HL-60/S4 (cell line): Measurements from ENCODE around the gene LIM2.

Experiments used
- in situ Hi-C: fragments of 300-500 bp; cut with MboI; formaldehyde crosslinking; loops from 2 replicates; pipeline ENCODE4 v1.14.3; 2022; ENCODE audit warnings: low sequenced_read_pairs

Gene LIM2

DNA sequence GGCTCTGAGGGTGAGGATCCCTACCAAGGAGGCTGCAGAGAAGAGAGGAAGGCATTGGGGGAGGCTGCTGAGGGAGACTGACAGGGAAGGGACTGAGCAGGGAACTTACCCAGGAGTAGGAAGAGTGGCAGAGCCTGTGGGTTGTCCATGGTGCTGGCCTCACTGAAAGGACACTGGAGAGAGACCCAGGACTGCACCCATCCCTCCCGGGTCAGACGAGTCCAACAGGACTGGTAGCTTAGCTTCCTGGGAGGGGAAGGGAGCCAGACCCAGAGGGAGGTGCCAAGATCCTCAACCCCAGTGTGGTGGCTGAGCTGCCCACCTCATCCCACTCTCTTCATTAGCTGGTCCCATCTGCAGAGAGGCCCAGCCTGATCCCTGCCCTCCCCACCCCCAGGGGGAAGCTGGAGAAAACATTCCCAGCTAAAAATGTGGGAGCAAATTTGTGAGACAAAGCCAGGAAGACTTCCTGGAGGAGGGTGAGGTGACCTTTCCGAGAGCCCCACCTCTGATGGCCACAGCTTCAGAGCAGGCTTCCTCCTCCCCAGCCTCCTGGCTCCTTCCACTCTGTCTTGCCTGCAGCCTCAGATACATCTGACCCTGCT, 45.7 kb downstream of the LIM2 start, which contains the start of gene VSIG10L:
VSIG10L (minus strand) TSS at position 164 of the 605 bp plus-strand sequence; CDS start at position 149, 15 bp downstream.
- in situ Hi-C loops = no loop called here

DNA sequence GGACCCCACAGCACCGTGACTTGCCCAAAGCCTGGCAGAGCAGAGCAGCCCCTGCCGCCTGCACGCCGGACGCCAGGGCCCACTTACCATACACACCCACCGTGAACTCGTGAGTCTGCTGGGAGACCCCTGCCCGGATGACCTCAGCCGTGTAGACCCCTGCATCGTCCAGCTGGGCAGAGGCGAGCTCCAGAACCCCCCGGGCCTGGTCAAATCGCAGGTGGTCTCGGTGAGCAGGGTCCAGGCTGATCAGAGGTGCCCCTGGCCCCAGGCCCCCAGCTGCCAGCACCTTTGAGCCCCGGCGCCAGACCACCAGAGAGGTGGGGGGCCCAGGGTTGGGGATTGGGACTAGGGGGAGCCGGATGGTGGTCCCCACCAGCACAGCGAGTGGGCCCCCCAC, 46.7 kb downstream of the LIM2 start:
- in situ Hi-C loops = no loop called here

DNA sequence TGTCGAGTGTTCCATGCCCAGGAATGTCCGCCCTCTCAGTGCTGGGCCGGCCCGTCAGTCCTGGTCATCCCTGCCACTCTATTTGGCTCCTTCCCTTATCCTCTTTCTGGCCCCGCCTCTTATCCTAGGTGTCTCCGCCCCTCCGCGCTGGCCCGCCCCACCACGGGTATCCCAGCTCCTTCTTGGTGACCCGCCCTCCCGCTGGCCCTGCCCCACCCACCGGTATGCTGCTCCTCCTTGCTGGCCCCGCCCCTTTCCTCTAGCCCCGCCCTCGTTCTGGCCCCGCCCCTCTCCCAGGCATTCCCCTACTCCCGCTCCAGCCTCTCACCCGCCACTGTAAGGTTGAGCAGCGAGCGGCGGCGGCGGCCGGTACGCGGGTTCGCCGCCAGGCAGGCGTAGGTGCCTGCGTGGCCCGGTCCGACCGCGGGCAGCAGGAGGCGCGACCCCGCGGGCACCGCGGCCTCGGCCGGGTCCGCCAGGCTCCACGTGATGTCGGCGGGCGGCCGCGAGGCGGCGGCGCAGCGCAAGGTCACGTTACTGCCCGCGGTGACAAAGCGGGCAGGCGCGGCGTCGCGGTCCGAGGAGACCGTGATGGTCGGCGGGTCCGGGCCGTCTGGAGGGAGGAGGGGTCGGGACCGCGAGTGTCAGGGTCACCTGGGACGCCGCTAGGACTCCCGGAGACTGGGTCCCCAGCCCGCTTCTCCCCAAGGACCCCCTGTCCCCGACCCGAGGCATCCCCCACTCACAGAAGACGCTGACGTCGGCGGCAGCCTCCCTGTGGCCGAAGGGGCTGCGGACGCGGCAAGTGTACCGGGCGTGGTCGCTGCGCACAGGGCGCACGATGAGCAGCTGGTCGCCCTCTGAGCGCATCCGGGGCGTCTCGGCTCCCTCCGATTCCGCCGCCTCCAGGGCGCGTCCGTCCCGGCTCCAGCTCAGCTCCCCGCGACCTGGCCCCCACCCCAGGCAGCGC, 47.8 kb downstream of the LIM2 start:
- in situ Hi-C loops = loop anchor here (10.0 kb wide), 1 partner anchor 315 kb away; no protein-coding TSS in a partner anchor

DNA sequence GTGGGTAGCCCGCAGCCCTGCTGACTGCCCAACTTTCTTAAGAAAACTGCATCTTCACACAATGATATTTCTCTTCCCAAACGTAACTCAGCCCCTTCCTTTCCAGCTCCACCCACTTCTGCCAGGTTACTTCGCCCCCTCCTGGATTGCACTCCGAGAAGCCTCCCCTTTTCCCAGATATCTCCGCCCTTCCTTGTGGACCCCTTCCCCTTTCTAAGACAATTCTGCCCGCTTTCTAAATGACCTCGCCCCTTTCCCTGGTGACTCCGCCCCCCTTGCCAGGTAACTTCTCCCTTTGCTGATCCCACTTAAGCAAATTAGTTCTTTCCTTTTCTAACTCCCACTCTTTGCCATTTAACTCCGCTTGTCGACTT, 48.5 kb downstream of the LIM2 start:
- in situ Hi-C loops = loop anchor here (10.0 kb wide), 1 partner anchor 316 kb away; no protein-coding TSS in a partner anchor

DNA sequence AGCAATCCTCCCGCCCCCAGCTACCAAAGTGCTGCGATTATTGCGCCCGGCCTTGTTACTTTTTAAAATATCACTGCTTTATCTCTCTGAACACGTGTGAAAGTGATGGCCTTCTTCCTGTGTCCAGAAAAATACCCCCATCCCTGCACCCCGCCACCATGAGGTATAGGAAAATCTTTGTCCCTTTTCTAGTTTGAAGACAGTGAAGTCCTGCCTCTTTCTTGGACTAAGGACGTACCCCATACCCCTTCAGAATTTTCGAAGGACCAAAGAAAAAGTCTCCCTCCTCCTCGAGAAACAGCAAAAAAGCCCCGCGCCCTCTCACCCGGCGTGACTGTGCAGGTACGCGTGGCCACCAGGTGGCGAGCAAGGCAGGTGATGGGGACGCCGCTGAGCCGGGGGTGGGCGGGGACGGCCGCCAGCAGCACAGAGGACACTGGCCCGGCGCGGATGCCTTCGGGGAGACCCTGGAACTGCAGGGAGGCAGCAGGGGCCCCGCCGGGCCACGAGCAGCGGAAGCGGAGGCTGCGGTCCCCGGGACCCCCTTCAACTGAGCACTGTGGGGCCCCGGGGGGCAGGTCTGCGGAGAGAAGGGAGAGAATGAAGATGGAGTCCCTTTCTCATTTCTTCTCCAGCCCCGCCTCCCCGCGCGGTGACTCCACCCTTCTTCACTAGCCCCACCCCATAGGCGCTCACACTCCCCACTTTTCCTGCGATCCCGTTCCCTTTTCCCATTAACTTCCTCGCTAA, 49.0 kb downstream of the LIM2 start:
- in situ Hi-C loops = loop anchor here (10.0 kb wide), 1 partner anchor 316 kb away; no protein-coding TSS in a partner anchor

DNA sequence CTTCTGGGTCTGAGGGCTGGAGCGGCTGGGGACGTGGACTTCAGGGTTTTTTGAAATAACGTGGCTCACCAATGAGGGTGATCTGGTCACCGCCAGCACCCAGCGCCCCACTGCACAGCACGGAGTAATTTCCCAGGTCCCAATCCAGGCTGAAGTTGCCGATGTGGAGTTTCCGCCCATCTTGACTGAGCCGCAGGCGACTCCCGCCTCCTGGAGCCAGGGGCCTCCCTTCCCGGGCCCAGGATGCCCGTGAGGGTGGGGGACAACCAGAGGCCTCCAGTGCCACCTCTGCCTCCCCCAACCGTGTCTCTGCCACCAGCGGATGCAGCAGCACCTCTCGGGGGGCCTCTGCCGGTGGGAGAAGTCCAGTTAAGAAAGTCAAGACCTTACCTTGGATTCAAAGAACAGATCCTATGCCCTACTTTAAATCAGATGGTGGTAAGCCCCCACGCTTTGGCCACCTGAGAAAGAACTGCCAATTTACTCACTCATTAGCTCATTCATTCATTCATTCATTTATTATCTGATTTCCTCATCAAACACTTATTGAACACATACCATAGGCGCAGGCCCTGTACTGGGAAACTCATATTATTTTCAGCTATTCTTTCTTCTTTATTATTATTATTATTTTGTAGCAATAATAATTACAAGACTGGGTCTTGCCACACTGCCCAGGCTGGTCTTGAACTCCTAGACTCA, 49.8 kb downstream of the LIM2 start:
- in situ Hi-C loops = loop anchor here (10.0 kb wide), 1 partner anchor 317 kb away; no protein-coding TSS in a partner anchor

DNA sequence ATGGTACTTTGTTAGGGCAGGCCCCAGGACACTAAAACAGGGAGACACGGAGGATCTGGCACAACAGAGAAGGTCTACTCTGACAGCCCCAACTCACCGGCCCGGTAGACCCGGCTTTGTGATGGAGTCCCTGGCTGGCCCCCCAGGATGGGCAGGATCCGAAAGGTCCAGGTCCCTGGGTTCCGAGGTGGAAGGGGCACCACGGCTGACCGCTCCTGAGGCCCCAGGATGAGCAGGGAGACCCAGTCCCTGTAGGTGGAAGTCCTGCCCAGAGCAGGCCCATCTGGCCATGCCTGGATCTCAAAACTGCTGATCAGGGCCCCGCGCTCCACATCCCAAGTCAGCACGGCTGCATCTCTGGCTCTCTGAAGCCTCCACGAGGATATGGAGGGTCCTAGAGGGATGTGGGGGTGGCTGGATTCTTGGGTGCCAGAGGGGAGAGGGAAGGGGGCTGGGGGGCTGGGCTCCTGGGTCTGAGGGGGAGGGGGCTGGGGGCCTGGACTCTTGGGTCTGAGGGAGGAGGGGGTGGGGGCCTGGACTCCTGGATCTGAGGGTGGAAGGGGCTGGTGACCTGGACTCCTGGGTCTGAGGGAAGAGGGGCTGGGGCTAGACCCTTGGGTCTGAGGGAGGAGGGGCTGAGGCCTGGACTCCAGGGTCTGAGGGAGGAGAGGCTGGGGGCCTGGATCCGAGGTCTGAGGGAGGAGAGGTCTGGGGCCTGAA, 50.5 kb downstream of the LIM2 start:
- in situ Hi-C loops = loop anchor here (10.0 kb wide), 1 partner anchor 318 kb away; no protein-coding TSS in a partner anchor

DNA sequence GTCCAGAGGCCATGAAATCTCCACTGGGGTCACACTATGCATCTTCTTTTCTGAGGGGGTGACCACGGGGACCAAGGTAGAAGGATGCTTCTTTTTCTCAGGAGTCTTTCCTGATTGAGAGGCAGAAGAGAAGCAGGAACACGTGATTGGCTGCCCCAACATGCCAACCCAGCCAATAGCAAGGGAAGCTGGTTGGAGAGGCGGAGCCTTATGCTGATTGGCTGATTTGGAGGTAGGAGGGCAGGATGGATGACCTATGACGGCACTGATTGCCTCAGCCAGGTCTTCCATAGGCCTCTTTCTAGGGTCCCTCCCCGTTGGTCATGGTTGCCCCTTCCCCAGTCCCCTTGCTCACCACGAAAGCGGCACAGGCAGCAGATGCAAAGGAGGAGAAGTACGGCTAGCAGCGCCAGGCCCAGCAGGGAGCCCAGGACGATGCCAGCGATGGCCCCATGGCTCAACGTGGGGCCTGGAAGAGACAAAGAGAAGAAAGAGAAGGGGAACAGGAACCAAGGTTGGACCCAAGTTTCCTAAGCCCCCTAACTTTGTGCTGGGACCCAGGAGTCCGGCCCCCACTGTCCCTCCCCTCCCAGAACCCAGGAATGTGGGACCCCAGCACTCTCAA, 53.8 kb downstream of the LIM2 start:
- in situ Hi-C loops = loop anchor here (10.0 kb wide), 1 partner anchor 321 kb away; no protein-coding TSS in a partner anchor

DNA sequence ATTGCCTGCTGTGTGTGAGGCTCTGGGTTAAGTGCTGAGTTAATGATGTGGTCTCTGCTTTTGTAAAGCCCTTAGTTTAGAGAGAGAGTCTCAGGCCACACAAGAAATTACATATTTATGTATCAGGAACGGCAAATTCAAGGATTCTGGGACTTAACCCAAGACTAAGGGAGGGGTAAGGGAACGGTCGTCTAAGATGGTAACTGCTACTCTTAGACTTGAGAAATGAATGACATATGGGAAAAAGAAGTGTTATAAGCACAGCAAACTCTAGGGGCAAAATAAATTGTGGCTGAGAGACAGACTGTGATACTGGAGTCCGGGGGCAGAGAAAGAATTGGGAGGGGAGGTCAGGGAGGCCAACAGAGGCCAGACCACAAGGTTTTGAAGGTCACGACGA, 56.1 kb downstream of the LIM2 start:
- in situ Hi-C loops = loop anchor here (10.0 kb wide), 1 partner anchor 323 kb away; no protein-coding TSS in a partner anchor

DNA sequence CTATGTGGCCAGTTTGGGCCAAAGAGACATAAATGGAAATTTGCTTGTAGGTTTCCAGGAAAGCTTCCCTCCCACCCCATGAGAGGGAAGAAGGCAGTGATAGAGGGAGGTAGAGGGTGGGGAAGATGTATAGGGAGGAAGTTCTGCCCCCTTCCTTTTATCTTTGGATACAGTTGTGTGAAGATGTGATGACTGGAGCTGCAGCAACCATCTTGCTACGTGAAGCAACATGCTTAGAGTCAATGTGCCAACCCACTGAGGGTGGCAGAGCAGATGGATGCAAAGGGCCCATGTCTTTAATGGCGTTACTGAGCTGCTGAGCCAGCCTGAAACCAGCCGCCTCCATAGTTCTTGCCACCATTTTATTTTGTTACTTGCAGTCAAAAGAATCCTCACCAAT, 56.6 kb downstream of the LIM2 start:
- in situ Hi-C loops = loop anchor here (10.0 kb wide), 1 partner anchor 324 kb away; no protein-coding TSS in a partner anchor

DNA sequence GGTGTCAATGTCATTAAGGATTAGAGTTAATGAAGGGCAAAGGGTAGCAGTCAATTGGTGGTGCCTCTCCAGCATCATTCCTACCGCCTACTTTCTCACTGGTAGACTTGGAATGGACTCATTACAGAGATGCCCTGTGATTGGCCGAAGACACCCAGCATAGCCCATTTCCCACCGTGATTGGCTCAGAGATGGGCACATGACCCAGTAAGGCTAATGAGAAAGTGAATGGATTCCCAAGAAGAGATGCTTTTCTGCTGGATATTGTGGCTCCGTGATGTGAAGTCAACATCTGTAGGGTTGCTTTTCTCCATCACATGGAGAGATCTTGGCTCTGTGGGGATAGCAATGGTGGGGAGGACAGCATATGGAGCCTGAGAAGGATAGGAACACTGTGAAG, 57.4 kb downstream of the LIM2 start:
- in situ Hi-C loops = loop anchor here (10.0 kb wide), 1 partner anchor 324 kb away; no protein-coding TSS in a partner anchor
